H1 (cell line): Measurements from ENCODE around the gene C18orf63. TPM values are rescaled to one million over a fixed set of nuclear protein-coding genes. Genes with fewer than 3 reads are reported as not detected.

Experiments used
- CTCF ChIA-PET: fragments of 300-600 bp; sonication (Branson Sonifier 250); formaldehyde crosslinking; loops from one replicate; lab custom pipeline; 2021; ENCODE audit not compliant: partially characterized antibody; lab: Charles Lee
- POLR2A ChIA-PET: fragments of 300-600 bp; sonication (Branson Sonifier 250); formaldehyde crosslinking; loops from one replicate; lab custom pipeline; 2021; ENCODE audit warnings: inconsistent platforms; ENCODE audit not compliant: partially characterized antibody; lab: Charles Lee
- DNase-seq, 2 experiments: peaks; one replicate each; pipeline versions ENCODE4 v3.0.0 to v3.0.0-alpha.2; 2010 to 2022; ENCODE audit warnings: low spot score in 2 of 2, low read depth in 1 of 2, mixed read lengths in 1 of 2
- FAIRE-seq: peaks from 2 replicates; lab custom pipeline; 2011; peaks lifted over from hg19 to GRCh38; lab: Jason Lieb, UNC
- H2AFZ ChIP-seq: 2 replicates; pipeline ENCODE4 v1.8.1; 2012; ENCODE audit warnings: low read length, inconsistent platforms
- H2AK5ac ChIP-seq: 2 replicates; pipeline ENCODE4 v1.6.1; 2013; ENCODE audit warnings: low read depth, low read length
- H2BK120ac ChIP-seq: replicated peaks from 2 replicates; pipeline ENCODE3; 2013; ENCODE audit warnings: low read depth, low read length, inconsistent platforms
- H2BK12ac ChIP-seq: 2 replicates; pipeline ENCODE4 v1.6.1; 2013; ENCODE audit warnings: low read depth, low read length
- H2BK15ac ChIP-seq: 2 replicates; pipeline ENCODE4 v1.6.1; 2013; ENCODE audit warnings: low read length
- H2BK20ac ChIP-seq: 2 replicates; pipeline ENCODE4 v1.6.1; 2013; ENCODE audit warnings: low read length
- H2BK5ac ChIP-seq: 2 replicates; pipeline ENCODE4 v1.6.1; 2013; ENCODE audit warnings: low read depth, low read length
- H3K14ac ChIP-seq: 2 replicates; pipeline ENCODE4 v1.6.1; 2013; ENCODE audit warnings: inconsistent platforms; ENCODE audit not compliant: insufficient read length
- H3K18ac ChIP-seq: 2 replicates; pipeline ENCODE4 v1.6.1; 2013; ENCODE audit warnings: low read length; ENCODE audit errors: extremely low read depth
- H3K23ac ChIP-seq: 2 replicates; pipeline ENCODE4 v1.6.1; 2013; ENCODE audit warnings: inconsistent platforms; ENCODE audit not compliant: insufficient read length
- H3K23me2 ChIP-seq: 2 replicates; pipeline ENCODE4 v1.6.1; 2013; ENCODE audit warnings: low read depth, low read length
- H3K27ac ChIP-seq: 2 replicates; pipeline ENCODE4 v1.6.1; 2011; ENCODE audit warnings: low read depth, low read length, inconsistent platforms
- H3K27me3 ChIP-seq, 4 experiments: replicated peaks in 1 of 4; 1 replicate in 1 of 4; 2 replicates in 3 of 4; pipeline versions ENCODE4 v1.6.1 to v1.8.1; 2011 to 2013; ENCODE audit warnings: low read length in 3 of 4, mild to moderate bottlenecking in 3 of 4, inconsistent platforms in 2 of 4, mixed read lengths in 2 of 4, moderate library complexity in 1 of 4; ENCODE audit not compliant: control insufficient read depth in 3 of 4, insufficient read depth in 3 of 4; ENCODE audit errors: extremely low read depth in 1 of 4
- H3K36me3 ChIP-seq, 4 experiments: 2 replicates each; pipeline versions ENCODE4 v1.6.1 to v1.8.1; 2011 to 2013; ENCODE audit warnings: mild to moderate bottlenecking in 4 of 4, low read length in 3 of 4, moderate library complexity in 2 of 4, control low read depth in 1 of 4, inconsistent platforms in 1 of 4; ENCODE audit not compliant: insufficient read depth in 4 of 4, control insufficient read depth in 2 of 4
- H3K4ac ChIP-seq: replicated peaks from 2 replicates; pipeline ENCODE3; 2013; ENCODE audit warnings: low read length, low read depth, mixed read lengths, inconsistent platforms; ENCODE audit not compliant: insufficient read length
- H3K4me1 ChIP-seq, 4 experiments: replicated peaks in 1 of 4; 1 replicate in 1 of 4; 2 replicates in 3 of 4; pipeline versions ENCODE4 v1.6.1 to v1.8.1; 2011 to 2013; ENCODE audit warnings: low read length in 3 of 4, inconsistent platforms in 2 of 4, mixed read lengths in 1 of 4; ENCODE audit not compliant: insufficient read depth in 4 of 4, control insufficient read depth in 3 of 4
- H3K4me2 ChIP-seq, 2 experiments: 2 replicates each; pipeline versions ENCODE4 v1.6.1 to v1.8.1; 2011 to 2013; ENCODE audit warnings: low read depth in 2 of 2, low read length in 2 of 2, control low read depth in 1 of 2, inconsistent platforms in 1 of 2, mild to moderate bottlenecking in 1 of 2; ENCODE audit not compliant: insufficient read depth in 1 of 2
- H3K4me3 ChIP-seq, 4 experiments: fragments of 200-600, 300-600 bp in 1 of 4; sonication (generic), shearing (Covaris generic), sonication (Bioruptor Twin) in 1 of 4; 2 replicates each; pipeline versions ENCODE4 v1.5.1 to v1.8.1; 2011 to 2016; ENCODE audit warnings: low read length in 4 of 4, low read depth in 3 of 4, control low read depth in 2 of 4, inconsistent platforms in 2 of 4, mild to moderate bottlenecking in 2 of 4, mixed read lengths in 1 of 4, moderate library complexity in 1 of 4; ENCODE audit not compliant: insufficient read depth in 2 of 4; ENCODE audit errors: extremely low read depth in 1 of 4
- H3K56ac ChIP-seq: replicated peaks from 2 replicates; pipeline ENCODE3; 2013; ENCODE audit warnings: low read depth, mild to moderate bottlenecking, mixed read lengths, low read length, inconsistent platforms; ENCODE audit not compliant: insufficient read length
- H3K79me1 ChIP-seq: 2 replicates; pipeline ENCODE4 v1.6.1; 2013; ENCODE audit warnings: low read depth, low read length, control low read depth
- H3K79me2 ChIP-seq, 2 experiments: 2 replicates each; pipeline versions ENCODE4 v1.6.1 to v1.8.1; 2012 to 2013; ENCODE audit warnings: low read length in 2 of 2, mild to moderate bottlenecking in 2 of 2, inconsistent platforms in 1 of 2; ENCODE audit not compliant: insufficient read depth in 2 of 2, control insufficient read depth in 1 of 2
- H3K9ac ChIP-seq, 4 experiments: replicated peaks in 1 of 4; 1 replicate in 1 of 4; 2 replicates in 3 of 4; pipeline versions ENCODE4 v1.6.1 to v1.8.1; 2011 to 2013; ENCODE audit warnings: low read depth in 3 of 4, low read length in 3 of 4, control low read depth in 2 of 4, mild to moderate bottlenecking in 2 of 4, moderate library complexity in 2 of 4, inconsistent platforms in 1 of 4; ENCODE audit errors: extremely low read depth in 1 of 4
- H3K9me3 ChIP-seq, 2 experiments: 2 replicates each; pipeline versions ENCODE4 v1.6.1 to v1.8.1; 2012 to 2013; ENCODE audit warnings: mild to moderate bottlenecking in 2 of 2, moderate library complexity in 2 of 2, control low read depth in 1 of 2, inconsistent platforms in 1 of 2, low read depth in 1 of 2, low read length in 1 of 2, mixed read lengths in 1 of 2; ENCODE audit not compliant: insufficient read depth in 2 of 2
- H4K20me1 ChIP-seq, 2 experiments: replicated peaks in 1 of 2; 2 replicates each; pipeline versions ENCODE3 to v1.8.1; 2011 to 2013; ENCODE audit warnings: inconsistent platforms in 2 of 2, low read length in 2 of 2, mild to moderate bottlenecking in 1 of 2; ENCODE audit not compliant: insufficient read depth in 2 of 2, control insufficient read depth in 1 of 2
- H4K5ac ChIP-seq: 2 replicates; pipeline ENCODE4 v1.6.1; 2013; ENCODE audit warnings: low read length, low read depth, mixed read lengths, inconsistent platforms; ENCODE audit not compliant: insufficient read length
- H4K8ac ChIP-seq: 2 replicates; pipeline ENCODE4 v1.8.0; 2013; ENCODE audit warnings: mild to moderate bottlenecking, moderate library complexity, low read length, inconsistent platforms; ENCODE audit not compliant: insufficient read depth; ENCODE audit errors: extremely low read depth
- H4K91ac ChIP-seq: replicated peaks from 2 replicates; pipeline ENCODE3; 2013; ENCODE audit warnings: low read length, mixed read lengths, inconsistent platforms; ENCODE audit not compliant: insufficient read length
- ASH2L ChIP-seq: fragments of 200-600, 300-600 bp; sonication (generic); IDR thresholded peaks from one replicate; pipeline ENCODE4 v1.7.1; 2017; ENCODE audit warnings: low read length
- EP300 ChIP-seq, 2 experiments: IDR thresholded peaks; 1 replicate in 1 of 2; 2 replicates in 1 of 2; pipeline ENCODE4 v1.6.1; 2011 to 2012; ENCODE audit warnings: low read depth in 2 of 2, low read length in 2 of 2, mild to moderate bottlenecking in 2 of 2, borderline replicate concordance in 1 of 2, inconsistent platforms in 1 of 2, moderate library complexity in 1 of 2
- EZH2 ChIP-seq: fragments of 200-600 bp; sonication (generic); IDR thresholded peaks from 2 replicates; pipeline ENCODE4 v1.7.1; 2012; ENCODE audit warnings: low read depth, mild to moderate bottlenecking, moderate library complexity, low read length, inconsistent platforms; ENCODE audit not compliant: severe bottlenecking
- KDM5A ChIP-seq: fragments of 200-600 bp; IDR thresholded peaks from 2 replicates; pipeline ENCODE4 v1.7.1; 2012; ENCODE audit warnings: mild to moderate bottlenecking, low read length, inconsistent platforms, mixed read lengths
- NANOG ChIP-seq: IDR thresholded peaks from 2 replicates; pipeline ENCODE4 v1.6.1; 2011; ENCODE audit warnings: low read length, low read depth, mild to moderate bottlenecking, inconsistent platforms; ENCODE audit not compliant: insufficient read depth, poor library complexity, severe bottlenecking
- PHF8 ChIP-seq: fragments of 200-600 bp; sonication (generic); conservative IDR thresholded peaks from 2 replicates; pipeline ENCODE4 v1.7.1; 2012; ENCODE audit warnings: low read depth, mild to moderate bottlenecking, inconsistent platforms, low read length, moderate library complexity
- RBBP5 ChIP-seq: IDR thresholded peaks from 2 replicates; pipeline ENCODE4 v1.7.1; 2012; ENCODE audit warnings: low read depth, mild to moderate bottlenecking, inconsistent platforms, low read length, moderate library complexity, borderline replicate concordance
- SP1 ChIP-seq: IDR thresholded peaks from 2 replicates; pipeline ENCODE4 v1.6.1; 2011; ENCODE audit warnings: low read depth, low read length
- YY1 ChIP-seq: IDR thresholded peaks from 2 replicates; pipeline ENCODE4 v1.6.1; 2011; ENCODE audit warnings: low read depth, mild to moderate bottlenecking, low read length
- ZNF274 ChIP-seq: IDR thresholded peaks from 2 replicates; pipeline ENCODE4 v1.7.0; 2012; ENCODE audit warnings: low read length, borderline replicate concordance; ENCODE audit errors: extremely low read depth
- WGBS, 2 experiments: shearing (Covaris generic) in 1 of 2; methylation state at CpG; one replicate each; pipeline versions ENCODE4 v1.1.6 to v1.1.7; 2013 to 2015; ENCODE audit warnings: low lambda C conversion rate in 2 of 2, mixed read lengths in 2 of 2, inconsistent platforms in 1 of 2, low coverage in 1 of 2, missing lambda C conversion rate in 1 of 2; ENCODE audit not compliant: insufficient replicate concordance in 2 of 2, insufficient coverage in 1 of 2, insufficient read length in 1 of 2; ENCODE audit errors: extremely low coverage in 1 of 2, missing lambda C conversion rate in 1 of 2; 5-methylcytosine and 5-hydroxymethylcytosine counted together
- polyA plus RNA-seq, 7 experiments: library from polyadenylated mRNA; depleted of rRNA in 3 of 7; stranded (reverse) in 5 of 7; unstranded in 2 of 7; fragments of >200 nt in 5 of 7; fragments of 200-250 nt in 2 of 7; gene quantifications; 1 replicate in 5 of 7; 2 replicates in 1 of 7; 4 replicates in 1 of 7; pipeline versions ENCODE4 v1.2.1 to v1.2.3, GENCODE V29; 2011 to 2013; ENCODE audit warnings: missing spikeins in 2 of 7, mixed read lengths in 2 of 7
- total RNA-seq: library from RNA; stranded (reverse); fragmentation: NEBNext Ultra II Directional; extraction: Animal tissue kit (Norgen Biotek cat#: 25700); gene quantifications from 2 replicates; pipeline ENCODE4 v1.2.1, GENCODE V29; 2021
- TF ChIP-seq, protein P1 (sequence below): IDR thresholded peaks from 2 replicates; pipeline ENCODE4 v1.6.1; 2012; ENCODE audit warnings: inconsistent platforms

The C18orf63 gene
- total and polyA plus RNA-seq, 2 of the 8 experiments (the other 6 are each of a cell fraction or from before 2014, with no cell fraction given), result not detected

DNA sequence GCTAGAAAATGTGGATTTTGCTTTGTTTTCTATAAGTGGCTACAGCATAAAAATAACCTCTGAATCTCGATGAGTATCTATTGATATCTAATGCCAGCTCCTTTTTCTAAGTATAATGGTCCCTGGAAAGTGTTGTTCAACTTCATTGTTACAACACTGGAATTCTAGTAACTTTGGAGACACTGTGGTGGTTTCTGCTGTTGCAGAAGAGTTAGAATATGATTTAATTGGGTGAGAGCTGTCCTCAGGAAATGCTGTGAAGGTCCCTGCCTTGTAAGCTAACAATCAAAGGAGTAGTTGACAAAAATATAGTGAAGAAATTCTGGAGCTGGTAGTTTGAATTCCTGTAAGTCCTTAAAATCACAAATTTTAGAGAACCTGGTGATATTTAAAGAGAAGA, 62.1 kb downstream of the C18orf63 start:
- no peaks in the 10 kb centered on the region; a peak in 1 of 7 replicates for H3K27me3 ChIP-seq
- POLR2A ChIA-PET, result no interaction called here
- H2BK15ac ChIP-seq, result no peak overlapping the region
- H4K91ac ChIP-seq, result no peak overlapping the region
- no peaks in the 10 kb centered on the region for H4K20me1 ChIP-seq
- H2AK5ac ChIP-seq, result no peak overlapping the region
- peaks cover 7 to 19% of the 10 kb centered on the region in 2 experiments; a peak in 3 of 4 replicates for H3K9me3 ChIP-seq
- CTCF ChIA-PET, result interaction anchor here (1.2 to 1.5 kb wide), 5 partner anchors 9 to 174 kb away, joined by 3 to 4 read pairs (median 4); no protein-coding TSS in a partner anchor
- H4K5ac ChIP-seq, result no peak overlapping the region
- 93% methylated on average over 1 of the region's 1 CpG; no CpG with 5 or more reads in 1 of the 2 experiments for WGBS, 2 experiments
- no peak overlapping the region for H2BK120ac ChIP-seq
- no peak overlapping the region for H3K4ac ChIP-seq
- DNase-seq (no peak), FAIRE-seq (no peak)
- no peaks in the 10 kb centered on the region for H3K4me1 ChIP-seq
- H4K8ac ChIP-seq, result no peak overlapping the region
- no peak overlapping the region for H3K18ac ChIP-seq
- H3K4me2 ChIP-seq, result no peak overlapping the region
- H3K9ac ChIP-seq, result no peak overlapping the region
- H3K79me1 ChIP-seq, result no peaks in the 10 kb centered on the region
- H2BK5ac ChIP-seq, result no peak overlapping the region
- H3K36me3 ChIP-seq, result no peaks in the 10 kb centered on the region
- H3K23ac ChIP-seq, result no peak overlapping the region
- no peak overlapping the region for H3K4me3 ChIP-seq
- no peak overlapping the region for H2BK20ac ChIP-seq
- no peaks in the 10 kb centered on the region for H3K79me2 ChIP-seq
- no peak overlapping the region for H3K56ac ChIP-seq
- no peak overlapping the region for H3K14ac ChIP-seq
- no peaks in the 10 kb centered on the region for H3K23me2 ChIP-seq
- no peak overlapping the region for H2AFZ ChIP-seq
- H3K27ac ChIP-seq, result no peak overlapping the region
- TF ChIP-seq ASH2L (no peak), EZH2 (no peak), ZNF274 (no peak), EP300 (IDR thresholded peaks at IDR 0.05; ENCODE audit: borderline replicate concordance in 1 of 2, low read depth in 2 of 2, low read length in 2 of 2) (no peak), SP1 (no peak), RBBP5 (no peak), PHF8 (no peak), NANOG (no peak), YY1 (no peak), KDM5A (no peak)
- TF ChIP-seq, protein P1, sequence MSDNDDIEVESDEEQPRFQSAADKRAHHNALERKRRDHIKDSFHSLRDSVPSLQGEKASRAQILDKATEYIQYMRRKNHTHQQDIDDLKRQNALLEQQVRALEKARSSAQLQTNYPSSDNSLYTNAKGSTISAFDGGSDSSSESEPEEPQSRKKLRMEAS, result no peak
- no peak overlapping the region for H2BK12ac ChIP-seq
